AG10803 (cell line): ENCODE measurements around the gene SLC17A2.

Experiments used
- DNase-seq: peaks from one replicate; pipeline ENCODE4 v3.0.0; 2010; ENCODE audit warnings: low read depth
- H3K4me3 ChIP-seq: 2 replicates; pipeline ENCODE4 v1.5.1; 2011; ENCODE audit warnings: mild to moderate bottlenecking, low read length, control low read depth
- CTCF ChIP-seq: conservative IDR thresholded peaks from 2 replicates; pipeline ENCODE4 v1.5.1; 2011; ENCODE audit warnings: mild to moderate bottlenecking, low read length, control low read depth, inconsistent platforms

Gene SLC17A2

GRCh38 chr6:25930532-25931410 lies at the start of gene SLC17A2:
SLC17A2 (minus strand) TSS chr6:25930691; CDS start chr6:25925796, 4,895 bp downstream.
- TF ChIP-seq CTCF = no peak
- H3K4me3 ChIP-seq = no peak within 1 kb of the TSS
- DNase-seq = no peak

GRCh38 chr6:25975923-25976560 lies 45.6 kb upstream of the SLC17A2 start:
- no peak overlapping the region for H3K4me3 ChIP-seq
- TF ChIP-seq CTCF = no peak
- no peak for DNase-seq

- no peak for TF ChIP-seq CTCF
- DNase-seq = no peak
- H3K4me3 ChIP-seq = no peak overlapping the region
Observed at GRCh38 chr6:25973923-25974555, 43.5 kb upstream of the SLC17A2 start.

GRCh38 chr6:25972902-25973301 lies 42.4 kb upstream of the SLC17A2 start:
- DNase-seq = no peak
- H3K4me3 ChIP-seq = no peak overlapping the region
- TF ChIP-seq CTCF = no peak

GRCh38 chr6:25972128-25972527 lies 41.6 kb upstream of the SLC17A2 start:
- no peak for DNase-seq
- H3K4me3 ChIP-seq = no peak overlapping the region
- no peak for TF ChIP-seq CTCF

- peak; percentile 96 for DNase-seq
- H3K4me3 ChIP-seq = no peak overlapping the region
- no peak for TF ChIP-seq CTCF
Observed at GRCh38 chr6:25971187-25971821, 40.8 kb upstream of the SLC17A2 start.
